HG02623 (cell line): ENCODE results near the gene ARHGEF28.

Source experiments
- ATAC-seq: cut with Tn5 transposase; IDR thresholded peaks from one replicate; pipeline ENCODE4 v1.9.1; 2021; ENCODE audit warnings: moderate library complexity; ENCODE audit not compliant: unreplicated experiment

Gene ARHGEF28

GRCh38 chr5:73649926-73650325 lies 23.9 kb downstream of the ARHGEF28 start:
- no peak for ATAC-seq

- ATAC-seq = no peak
Measured at GRCh38 chr5:73652391-73652790, 26.4 kb downstream of the ARHGEF28 start.

GRCh38 chr5:73654171-73654811 lies 28.3 kb downstream of the ARHGEF28 start:
- ATAC-seq = no peak

- ATAC-seq = no peak
Measured at GRCh38 chr5:73654819-73655318, 28.9 kb downstream of the ARHGEF28 start.

- no peak for ATAC-seq
Measured at GRCh38 chr5:73655521-73656160, 29.6 kb downstream of the ARHGEF28 start.

GRCh38 chr5:73661753-73662152 lies 35.8 kb downstream of the ARHGEF28 start:
- ATAC-seq = no peak

- ATAC-seq = no peak
Measured at GRCh38 chr5:73663161-73663859, 37.3 kb downstream of the ARHGEF28 start.

- ATAC-seq = peak; percentile 56
Measured at GRCh38 chr5:73663860-73664240, 37.9 kb downstream of the ARHGEF28 start.

GRCh38 chr5:73664796-73665195 lies 38.8 kb downstream of the ARHGEF28 start:
- no peak for ATAC-seq

GRCh38 chr5:73666891-73667290 lies 40.9 kb downstream of the ARHGEF28 start:
- no peak for ATAC-seq

GRCh38 chr5:73668017-73668416 lies 42.0 kb downstream of the ARHGEF28 start:
- ATAC-seq = no peak

- ATAC-seq = no peak
Measured at GRCh38 chr5:73668486-73669111, 42.6 kb downstream of the ARHGEF28 start.

- no peak for ATAC-seq
Measured at GRCh38 chr5:73670731-73671130, 44.7 kb downstream of the ARHGEF28 start.

- ATAC-seq = no peak
Measured at GRCh38 chr5:73672132-73672531, 46.1 kb downstream of the ARHGEF28 start.

GRCh38 chr5:73673161-73673591 lies 47.2 kb downstream of the ARHGEF28 start:
- no peak for ATAC-seq

GRCh38 chr5:73674669-73675004 lies 48.6 kb downstream of the ARHGEF28 start:
- no peak for ATAC-seq

- ATAC-seq = no peak
Measured at GRCh38 chr5:73678322-73678740, 52.3 kb downstream of the ARHGEF28 start.

GRCh38 chr5:73678807-73679206 lies 52.8 kb downstream of the ARHGEF28 start:
- no peak for ATAC-seq

- ATAC-seq = no peak
Measured at GRCh38 chr5:73682176-73682575, 56.2 kb downstream of the ARHGEF28 start.

GRCh38 chr5:73684691-73685090 lies 58.7 kb downstream of the ARHGEF28 start:
- no peak for ATAC-seq

GRCh38 chr5:73686912-73687311 lies 60.9 kb downstream of the ARHGEF28 start:
- ATAC-seq = no peak

GRCh38 chr5:73687357-73687756 lies 61.4 kb downstream of the ARHGEF28 start:
- ATAC-seq = peak; percentile 56
